ENCODE data around the gene MYH14. TPM values are rescaled to one million over a fixed set of nuclear protein-coding genes. Genes with fewer than 3 reads are reported as not detected.

The MYH14 gene
- polyA plus RNA-seq, 3 donors: not detected

- H2AFZ ChIP-seq (ENCODE audit: insufficient read depth, low read depth, low read length, poor library complexity, severe bottlenecking): no peak overlapping the region
- TF ChIP-seq CTCF (IDR thresholded peaks at IDR 0.05): no peak
- 96% methylated on average over 5 of the region's 8 CpGs for WGBS (ENCODE audit: insufficient coverage)
These were observed 59.8 kb downstream of the MYH14 start for GRCh38 chr19:50263176-50263575.

GRCh38 chr19:50264483-50265186, 61.2 kb downstream of the MYH14 start:
- Histone ChIP-seq H3K27me3 (ENCODE audit: control insufficient read depth in 2 of 2, insufficient read depth in 2 of 2, low read length in 2 of 2) (no peaks in the 10 kb centered on the region), H3K27ac (ENCODE audit: low read depth in 1 of 2, low read length in 2 of 2) (no peak overlapping the region), H3K9ac (ENCODE audit: insufficient read depth, low read length, poor library complexity, severe bottlenecking) (no peak overlapping the region), H3K4me2 (replicated peaks; ENCODE audit: extremely low read depth, low read length, poor library complexity, severe bottlenecking) (no peak overlapping the region), H3K79me2 (ENCODE audit: insufficient read depth, low read length) (no peaks in the 10 kb centered on the region), H3K9me3 (replicated peaks in 1 of 2; ENCODE audit: control insufficient read depth in 1 of 2, insufficient read depth in 1 of 2, low read length in 2 of 2) (no peaks in the 10 kb centered on the region), H3K4me3 (replicated peaks in 1 of 3; ENCODE audit: low read depth in 2 of 3, low read length in 3 of 3) (no peak overlapping the region), H3K4me1 (ENCODE audit: control insufficient read depth in 1 of 2, insufficient read depth in 2 of 2, low read length in 2 of 2) (no peaks in the 10 kb centered on the region), H4K20me1 (ENCODE audit: insufficient read depth, low read length) (no peaks in the 10 kb centered on the region), H2AFZ (ENCODE audit: insufficient read depth, low read depth, low read length, poor library complexity, severe bottlenecking) (no peak overlapping the region), H3K36me3 (replicated peaks in 1 of 2; ENCODE audit: control insufficient read depth in 1 of 2, insufficient read depth in 2 of 2, low read length in 2 of 2) (no peaks in the 10 kb centered on the region)
- 85% methylated on average over 8 of the region's 8 CpGs for WGBS (ENCODE audit: insufficient coverage)
- no peaks in the 10 kb centered on the region for H3K36me3 Mint-ChIP-seq
- no peak for TF ChIP-seq CTCF (IDR thresholded peaks at IDR 0.05)
- no peak overlapping the region for H3K4me3 Mint-ChIP-seq
- no peak for DNase-seq
- H3K27ac Mint-ChIP-seq: no peak overlapping the region
- no peaks in the 10 kb centered on the region for H3K9me3 Mint-ChIP-seq
- intact Hi-C loops (cut with micrococcal nuclease): no loop called here
- H3K4me1 Mint-ChIP-seq: no peaks in the 10 kb centered on the region
- peaks cover 5 to 15% (median 5%) of the 10 kb centered on the region in 3 donors for H3K27me3 Mint-ChIP-seq (ENCODE audit: low read depth in 3 of 3)

More at GRCh38 chr19:50263176-50263575, 59.8 kb downstream of the MYH14 start:
- Mint-ChIP-seq H3K4me3 (no peak overlapping the region), H3K27me3 (ENCODE audit: low read depth in 3 of 3) (peaks cover 7 to 9% (median 8%) of the 10 kb centered on the region in 3 donors), H3K36me3 (no peaks in the 10 kb centered on the region), H3K27ac (peak overlapping the region in 1 of 7 donors; percentile 41), H3K9me3 (no peaks in the 10 kb centered on the region), H3K4me1 (no peaks in the 10 kb centered on the region)
- intact Hi-C loops (cut with micrococcal nuclease): no loop called here
- Histone ChIP-seq H3K79me2 (ENCODE audit: insufficient read depth, low read length) (no peaks in the 10 kb centered on the region), H3K9me3 (replicated peaks in 1 of 2; ENCODE audit: control insufficient read depth in 1 of 2, insufficient read depth in 1 of 2, low read length in 2 of 2) (no peaks in the 10 kb centered on the region), H3K27me3 (ENCODE audit: control insufficient read depth in 2 of 2, insufficient read depth in 2 of 2, low read length in 2 of 2) (no peaks in the 10 kb centered on the region), H3K36me3 (replicated peaks in 1 of 2; ENCODE audit: control insufficient read depth in 1 of 2, insufficient read depth in 2 of 2, low read length in 2 of 2) (no peaks in the 10 kb centered on the region), H3K27ac (ENCODE audit: low read depth in 1 of 2, low read length in 2 of 2) (no peak overlapping the region), H3K9ac (ENCODE audit: insufficient read depth, low read length, poor library complexity, severe bottlenecking) (no peak overlapping the region), H3K4me1 (ENCODE audit: control insufficient read depth in 1 of 2, insufficient read depth in 2 of 2, low read length in 2 of 2) (no peaks in the 10 kb centered on the region), H3K4me2 (replicated peaks; ENCODE audit: extremely low read depth, low read length, poor library complexity, severe bottlenecking) (no peak overlapping the region), H4K20me1 (ENCODE audit: insufficient read depth, low read length) (no peaks in the 10 kb centered on the region), H3K4me3 (replicated peaks in 1 of 3; ENCODE audit: low read depth in 2 of 3, low read length in 3 of 3) (no peak overlapping the region)
- no peak for DNase-seq

Measured in CD14-positive monocyte (primary cell).